KOPT-K1 (cell line): Measurements from ENCODE around the gene BDKRB1.

Experiments
- H3K27ac ChIP-seq: fragments of 200-600 bp; sonication (generic); 2 replicates; pipeline ENCODE4 v1.5.1; 2016; ENCODE audit warnings: antibody characterized with exemption, mild to moderate bottlenecking, low read depth, low read length; ENCODE audit not compliant: poor library complexity, severe bottlenecking
- H3K36me3 ChIP-seq: fragments of 200-600 bp; sonication (generic); 2 replicates; pipeline ENCODE4 v1.5.1; 2017; ENCODE audit warnings: antibody characterized with exemption, mild to moderate bottlenecking, low read length, moderate library complexity; ENCODE audit not compliant: insufficient read depth
- H3K9me3 ChIP-seq: fragments of 200-600 bp; sonication (generic); 2 replicates; pipeline ENCODE4 v1.5.1; 2017; ENCODE audit warnings: antibody characterized with exemption, low read length, mild to moderate bottlenecking; ENCODE audit not compliant: insufficient read depth, poor library complexity, severe bottlenecking

BDKRB1 gene

GRCh38 chr14:96263347-96264199, 7.6 kb downstream of the BDKRB1 start:
- H3K36me3 ChIP-seq, result no peaks in the 10 kb centered on the region
- peaks cover 18% of the 10 kb centered on the region for H3K9me3 ChIP-seq
- no peak overlapping the region for H3K27ac ChIP-seq

DNA sequence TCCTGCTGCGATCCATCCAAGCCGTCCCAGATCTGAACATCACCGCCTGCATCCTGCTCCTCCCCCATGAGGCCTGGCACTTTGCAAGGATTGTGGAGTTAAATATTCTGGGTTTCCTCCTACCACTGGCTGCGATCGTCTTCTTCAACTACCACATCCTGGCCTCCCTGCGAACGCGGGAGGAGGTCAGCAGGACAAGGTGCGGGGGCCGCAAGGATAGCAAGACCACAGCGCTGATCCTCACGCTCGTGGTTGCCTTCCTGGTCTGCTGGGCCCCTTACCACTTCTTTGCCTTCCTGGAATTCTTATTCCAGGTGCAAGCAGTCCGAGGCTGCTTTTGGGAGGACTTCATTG, 8.2 kb downstream of the BDKRB1 start:
- Histone ChIP-seq H3K36me3 (no peaks in the 10 kb centered on the region), H3K9me3 (peaks cover 18% of the 10 kb centered on the region), H3K27ac (no peak overlapping the region)

GRCh38 chr14:96264853-96265252, 8.8 kb downstream of the BDKRB1 start:
- Histone ChIP-seq H3K9me3 (peaks cover 12% of the 10 kb centered on the region), H3K36me3 (no peaks in the 10 kb centered on the region), H3K27ac (no peak overlapping the region)

GRCh38 chr14:96265383-96266095, 9.5 kb downstream of the BDKRB1 start:
- H3K9me3 ChIP-seq, result peaks cover 7% of the 10 kb centered on the region
- H3K27ac ChIP-seq, result no peak overlapping the region
- H3K36me3 ChIP-seq, result no peaks in the 10 kb centered on the region

GRCh38 chr14:96267336-96267735, 11.3 kb downstream of the BDKRB1 start:
- no peak overlapping the region for H3K27ac ChIP-seq
- H3K9me3 ChIP-seq, result no peaks in the 10 kb centered on the region
- H3K36me3 ChIP-seq, result no peaks in the 10 kb centered on the region

- Histone ChIP-seq H3K9me3 (no peaks in the 10 kb centered on the region), H3K36me3 (no peaks in the 10 kb centered on the region), H3K27ac (no peak overlapping the region)
These were observed 11.9 kb downstream of the BDKRB1 start for GRCh38 chr14:96267916-96268315.

- Histone ChIP-seq H3K36me3 (no peaks in the 10 kb centered on the region), H3K27ac (no peak overlapping the region), H3K9me3 (no peaks in the 10 kb centered on the region)
These were observed 12.7 kb downstream of the BDKRB1 start for GRCh38 chr14:96268431-96269358.

GRCh38 chr14:96269359-96269710, 13.3 kb downstream of the BDKRB1 start:
- no peak overlapping the region for H3K27ac ChIP-seq
- no peaks in the 10 kb centered on the region for H3K36me3 ChIP-seq

DNA sequence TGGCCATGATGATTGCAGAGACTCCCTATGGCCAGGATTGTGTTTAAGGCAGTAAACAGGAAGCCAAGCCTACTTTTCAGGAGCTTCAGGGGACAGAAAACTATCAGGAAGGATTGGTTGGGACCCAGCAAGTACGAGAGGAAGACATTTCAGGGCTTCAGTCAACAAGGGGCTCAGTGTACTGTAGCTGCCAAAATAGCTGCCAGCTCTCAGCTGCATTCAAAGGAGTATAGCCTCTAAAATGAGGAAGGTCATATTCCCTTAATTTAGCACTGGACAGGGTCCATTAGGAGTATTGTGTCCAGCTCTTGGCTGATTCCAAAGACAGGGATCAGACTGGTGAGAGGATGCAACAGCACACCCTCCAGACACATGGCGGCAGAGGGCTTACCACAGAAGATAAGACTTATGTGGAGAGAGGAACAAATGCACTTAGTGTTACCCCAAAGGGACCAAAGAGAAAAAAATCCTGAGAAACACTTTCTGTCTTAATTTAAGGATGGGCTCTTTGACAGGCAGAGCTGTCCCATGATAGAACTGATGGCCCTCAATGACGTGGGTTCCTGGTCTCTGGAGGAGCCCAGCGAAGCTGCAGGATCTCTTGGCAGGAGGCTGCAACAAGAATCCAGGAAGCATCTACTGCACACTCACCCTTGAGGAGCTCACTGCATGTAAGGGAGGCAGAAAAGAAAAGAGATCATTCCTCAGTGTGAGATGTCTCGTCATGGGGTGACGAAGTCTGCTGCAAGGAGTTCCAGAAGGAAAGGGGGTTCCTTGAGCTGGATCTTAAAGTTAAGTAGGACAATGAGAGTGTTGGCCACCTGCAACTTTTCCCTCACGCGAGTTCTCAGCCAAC, 14.8 kb downstream of the BDKRB1 start:
- Histone ChIP-seq H3K9me3 (no peaks in the 10 kb centered on the region), H3K27ac (no peak overlapping the region), H3K36me3 (no peaks in the 10 kb centered on the region)

More at GRCh38 chr14:96269359-96269710, 13.3 kb downstream of the BDKRB1 start:
- no peaks in the 10 kb centered on the region for H3K9me3 ChIP-seq

GRCh38 chr14:96271421-96271762, 15.4 kb downstream of the BDKRB1 start:
- Histone ChIP-seq H3K36me3 (no peaks in the 10 kb centered on the region), H3K27ac (no peak overlapping the region), H3K9me3 (no peaks in the 10 kb centered on the region)

DNA sequence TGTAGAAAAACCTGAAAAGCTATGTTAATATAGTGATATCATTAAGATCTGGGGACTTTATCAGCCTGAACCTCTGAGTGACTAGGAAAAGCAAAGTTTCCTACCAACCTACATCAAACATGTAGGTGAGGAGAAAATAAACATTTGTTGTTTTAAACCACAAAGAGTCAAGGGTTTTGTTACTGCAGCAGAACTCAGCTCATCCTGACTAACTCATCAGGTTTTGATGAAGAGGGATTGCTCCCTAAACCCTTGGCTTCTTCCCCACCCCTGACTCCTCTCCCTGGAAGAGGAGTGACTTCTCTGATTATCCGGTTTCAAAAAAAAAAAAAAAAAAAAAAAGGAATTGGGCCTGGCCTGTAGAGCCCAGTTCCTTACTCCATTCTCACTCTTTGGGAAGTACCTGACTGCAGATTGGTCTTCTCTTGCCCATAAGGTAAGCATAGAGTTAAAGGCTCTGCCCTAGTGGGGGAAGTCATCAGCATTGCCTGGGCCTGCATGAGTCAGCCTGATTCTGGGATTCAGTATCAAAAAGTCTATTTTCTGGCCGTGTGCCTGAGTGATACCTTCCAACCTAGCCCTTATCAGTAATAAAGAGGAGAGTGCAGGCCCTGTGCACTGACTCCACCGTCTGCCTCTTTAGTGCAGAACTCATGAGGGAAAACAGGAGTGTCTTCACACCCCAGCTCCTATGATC, 16.9 kb downstream of the BDKRB1 start:
- H3K9me3 ChIP-seq, result peaks cover 4% of the 10 kb centered on the region
- H3K27ac ChIP-seq, result no peak overlapping the region
- no peaks in the 10 kb centered on the region for H3K36me3 ChIP-seq

GRCh38 chr14:96273629-96274028, 17.6 kb downstream of the BDKRB1 start:
- H3K36me3 ChIP-seq, result no peaks in the 10 kb centered on the region
- no peak overlapping the region for H3K27ac ChIP-seq
- H3K9me3 ChIP-seq, result peaks cover 11% of the 10 kb centered on the region

- no peak overlapping the region for H3K27ac ChIP-seq
- H3K36me3 ChIP-seq, result no peaks in the 10 kb centered on the region
- H3K9me3 ChIP-seq, result peaks cover 12% of the 10 kb centered on the region
These were observed 18.1 kb downstream of the BDKRB1 start for GRCh38 chr14:96274122-96274521.

- H3K36me3 ChIP-seq, result no peaks in the 10 kb centered on the region
- H3K9me3 ChIP-seq, result peaks cover 12% of the 10 kb centered on the region
- H3K27ac ChIP-seq, result no peak overlapping the region
These were observed 18.5 kb downstream of the BDKRB1 start for GRCh38 chr14:96274543-96274942.
